ENCODE results near the gene PGAP2.
A peak's percentile ranks its signal among the peaks of the same experiment; 100 is the strongest.

The PGAP2 gene

DNA sequence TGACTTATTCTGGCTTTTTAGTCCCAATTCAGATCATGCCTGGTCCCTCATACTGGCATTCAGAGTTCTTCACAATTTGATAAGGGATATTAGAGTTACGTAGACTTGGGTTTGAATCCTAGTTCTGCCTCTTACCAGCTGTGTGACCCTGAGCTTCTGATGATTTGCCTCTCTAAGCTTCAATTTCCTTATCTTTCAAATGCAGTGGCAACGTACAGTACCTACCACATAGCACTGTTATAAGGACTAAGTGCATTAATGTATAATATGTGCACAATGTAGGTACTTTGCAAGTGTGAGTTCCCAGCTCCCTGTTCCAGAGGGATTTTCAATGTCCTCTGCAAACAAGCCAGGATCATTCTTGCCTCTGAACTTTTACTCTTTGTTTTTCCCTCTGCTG is 25.1 kb downstream of the PGAP2 start:
- H3K4me3 Mint-ChIP-seq: peak overlapping the region; percentile 24

DNA sequence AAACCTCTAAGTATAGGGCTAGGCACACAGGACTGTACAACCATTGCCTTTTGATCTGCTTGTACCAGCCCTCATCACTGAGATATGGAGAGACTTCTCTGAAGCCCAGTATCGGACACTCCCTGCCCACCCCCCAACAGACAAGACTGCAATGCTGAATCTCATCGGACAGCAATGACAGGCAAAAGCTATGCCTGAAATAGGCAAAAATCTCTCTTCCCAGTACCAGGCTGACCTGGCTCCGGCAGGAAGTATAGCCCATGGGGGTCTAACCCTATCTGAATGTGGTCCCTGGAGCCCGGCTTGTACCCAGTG is 25.9 kb downstream of the PGAP2 start:
- peak overlapping the region; percentile 88 for H3K4me3 Mint-ChIP-seq
- H3K36me3 Mint-ChIP-seq (ENCODE audit: low read depth): peaks cover 96% of the 10 kb centered on the region
- H3K9me3 Mint-ChIP-seq: no peaks in the 10 kb centered on the region
- peaks cover 86% of the 10 kb centered on the region for H3K4me1 Mint-ChIP-seq (ENCODE audit: low read depth)
- no peaks in the 10 kb centered on the region for H3K27me3 Mint-ChIP-seq
- peak overlapping the region; percentile 92 for H3K27ac Mint-ChIP-seq
- DNase-seq: no peak

More for the DNA sequence above, 25.1 kb downstream of the PGAP2 start:
- Mint-ChIP-seq H3K27ac (peak overlapping the region; percentile 92), H3K36me3 (ENCODE audit: low read depth) (peaks cover 95% of the 10 kb centered on the region), H3K27me3 (no peaks in the 10 kb centered on the region), H3K4me1 (ENCODE audit: low read depth) (peaks cover 86% of the 10 kb centered on the region), H3K9me3 (no peaks in the 10 kb centered on the region)
- no peak for DNase-seq

DNA sequence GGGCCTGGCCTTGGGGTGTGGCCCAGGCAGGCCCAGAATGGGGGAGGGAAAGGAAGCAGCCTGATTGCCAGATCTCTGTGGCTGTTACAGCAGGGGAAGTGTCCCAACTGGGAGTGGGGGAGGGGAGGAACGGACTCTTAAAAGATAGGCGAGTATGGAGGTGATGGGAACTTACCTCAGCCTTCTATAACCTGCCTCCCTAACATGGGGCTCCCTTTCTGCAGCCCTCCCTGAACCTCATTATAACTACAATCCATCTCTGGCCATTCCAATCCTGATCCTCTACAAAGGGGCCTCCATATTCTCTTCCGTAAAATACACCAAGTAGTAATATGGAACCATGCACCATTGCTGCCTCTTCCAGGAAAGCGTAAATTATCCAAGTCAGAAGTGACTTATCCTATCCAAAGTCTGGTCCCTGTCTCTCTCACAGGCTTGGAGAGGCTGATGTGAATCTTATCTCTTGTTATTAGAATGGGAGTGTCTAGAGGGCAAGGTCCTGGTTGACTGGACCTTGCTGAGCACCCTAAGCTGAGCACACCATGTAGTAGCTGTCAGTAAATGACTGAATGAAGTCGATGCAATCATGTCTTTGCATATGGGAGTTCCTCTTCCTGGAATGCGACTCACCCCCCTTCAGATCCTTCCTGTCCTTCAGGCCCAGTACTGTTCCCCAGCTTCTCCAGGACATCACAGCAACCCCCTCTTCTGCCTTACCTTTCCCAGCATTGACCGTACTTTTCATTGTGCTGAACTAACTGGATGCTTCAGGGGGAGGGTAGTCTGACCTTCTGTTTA is 26.5 kb downstream of the PGAP2 start:
- H3K36me3 Mint-ChIP-seq (ENCODE audit: low read depth): peaks cover 96% of the 10 kb centered on the region
- H3K27me3 Mint-ChIP-seq: no peaks in the 10 kb centered on the region
- peak overlapping the region; percentile 92 for H3K27ac Mint-ChIP-seq
- no peak for DNase-seq
- peaks cover 86% of the 10 kb centered on the region for H3K4me1 Mint-ChIP-seq (ENCODE audit: low read depth)
- peak overlapping the region; percentile 88 for H3K4me3 Mint-ChIP-seq
- H3K9me3 Mint-ChIP-seq: no peaks in the 10 kb centered on the region

DNA sequence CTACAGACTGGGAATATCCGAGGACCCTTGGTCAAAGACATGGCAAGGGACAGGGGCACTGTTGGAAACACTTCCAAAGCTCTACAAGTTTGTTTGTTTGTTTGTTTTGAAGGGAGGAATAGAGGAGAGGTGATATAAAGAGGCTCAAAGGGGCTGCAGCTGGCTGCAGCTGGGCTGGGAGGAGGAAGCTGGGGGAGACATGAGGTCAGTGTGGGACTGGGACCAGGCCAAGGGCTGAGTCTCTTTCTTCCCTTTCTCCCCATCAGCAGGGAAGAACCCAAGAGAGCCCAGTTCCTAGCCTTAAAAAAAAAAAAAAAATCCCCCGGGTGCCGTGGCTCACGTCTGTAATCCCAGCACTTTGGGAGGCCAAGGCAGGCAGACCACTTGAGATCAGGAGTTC is 27.4 kb downstream of the PGAP2 start:
- peak overlapping the region; percentile 92 for H3K27ac Mint-ChIP-seq
- H3K9me3 Mint-ChIP-seq: no peaks in the 10 kb centered on the region
- no peak for DNase-seq
- H3K27me3 Mint-ChIP-seq: no peaks in the 10 kb centered on the region
- H3K4me3 Mint-ChIP-seq: peak overlapping the region; percentile 88
- H3K36me3 Mint-ChIP-seq (ENCODE audit: low read depth): peaks cover 94% of the 10 kb centered on the region
- H3K4me1 Mint-ChIP-seq (ENCODE audit: low read depth): peaks cover 77% of the 10 kb centered on the region

DNA sequence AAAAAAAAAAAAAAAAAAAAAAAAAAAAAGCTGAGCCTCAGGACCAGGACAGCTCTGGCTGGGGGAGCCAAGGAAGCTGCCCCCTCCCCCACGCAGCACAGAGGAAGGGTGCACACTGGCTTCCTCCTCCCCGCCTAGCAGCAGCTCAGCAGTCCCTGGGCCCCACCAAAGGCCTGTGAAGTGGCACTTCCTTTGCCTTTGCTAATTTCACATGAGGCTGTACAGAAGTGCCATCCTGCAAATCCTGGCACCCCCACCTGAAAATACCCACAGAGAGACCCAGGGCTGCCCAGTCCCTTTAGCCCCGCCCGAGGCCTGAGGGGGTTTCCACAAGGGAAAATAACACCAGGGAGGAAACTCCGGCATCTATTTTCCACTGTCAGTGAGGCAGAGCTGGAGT is 28.5 kb downstream of the PGAP2 start:
- H3K4me1 Mint-ChIP-seq (ENCODE audit: low read depth): peaks cover 69% of the 10 kb centered on the region
- no peaks in the 10 kb centered on the region for H3K9me3 Mint-ChIP-seq
- no peaks in the 10 kb centered on the region for H3K27me3 Mint-ChIP-seq
- H3K27ac Mint-ChIP-seq: peak overlapping the region; percentile 92
- DNase-seq: peak; percentile 65
- H3K4me3 Mint-ChIP-seq: peak overlapping the region; percentile 88
- peaks cover 82% of the 10 kb centered on the region for H3K36me3 Mint-ChIP-seq (ENCODE audit: low read depth)

DNA sequence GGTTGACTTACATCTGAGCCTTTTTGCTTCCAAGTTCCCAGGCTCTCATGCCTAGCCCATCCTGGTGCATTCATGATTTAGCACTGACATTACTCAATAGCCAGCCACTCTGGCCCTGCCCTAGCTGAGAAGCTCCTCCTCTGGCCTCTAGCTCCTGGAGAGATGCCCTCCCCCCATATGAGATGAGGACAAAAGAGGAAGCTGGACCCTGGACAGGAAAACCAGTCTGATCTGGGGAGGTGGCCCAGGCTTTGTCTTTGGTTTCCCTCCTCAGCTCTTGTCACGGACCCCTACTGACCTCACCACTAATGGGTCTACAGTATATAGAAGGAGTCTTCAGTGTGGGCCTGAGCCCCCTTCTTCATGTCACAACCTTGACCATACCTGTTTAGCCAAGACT is 29.4 kb downstream of the PGAP2 start:
- DNase-seq: no peak
- H3K4me3 Mint-ChIP-seq: peak overlapping the region; percentile 88
- H3K36me3 Mint-ChIP-seq (ENCODE audit: low read depth): peaks cover 73% of the 10 kb centered on the region
- peak overlapping the region; percentile 92 for H3K27ac Mint-ChIP-seq
- H3K27me3 Mint-ChIP-seq: no peaks in the 10 kb centered on the region
- no peaks in the 10 kb centered on the region for H3K9me3 Mint-ChIP-seq
- peaks cover 65% of the 10 kb centered on the region for H3K4me1 Mint-ChIP-seq (ENCODE audit: low read depth)

DNA sequence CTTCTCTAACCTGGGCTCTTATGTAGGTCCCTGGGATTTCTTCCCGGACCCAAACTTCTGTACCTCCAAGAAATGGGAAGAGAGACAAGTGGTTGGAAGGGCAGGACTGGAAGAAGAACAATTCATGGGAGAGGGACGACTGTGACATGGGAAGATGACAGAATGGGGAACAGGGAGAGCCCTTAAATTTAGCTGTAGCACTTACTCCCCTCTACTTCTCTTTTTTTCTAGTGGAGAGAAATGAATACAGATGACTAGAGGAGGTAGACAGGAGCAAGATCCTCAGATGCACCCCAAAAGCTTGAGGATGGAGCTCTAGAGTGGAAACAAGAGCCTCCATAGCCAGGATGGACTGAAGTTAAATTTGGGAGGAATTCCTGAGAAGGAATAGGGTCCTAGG is 30.1 kb downstream of the PGAP2 start:
- peaks cover 65% of the 10 kb centered on the region for H3K4me1 Mint-ChIP-seq (ENCODE audit: low read depth)
- H3K36me3 Mint-ChIP-seq (ENCODE audit: low read depth): peaks cover 66% of the 10 kb centered on the region
- peak overlapping the region; percentile 88 for H3K4me3 Mint-ChIP-seq
- DNase-seq: no peak
- no peaks in the 10 kb centered on the region for H3K27me3 Mint-ChIP-seq
- H3K9me3 Mint-ChIP-seq: no peaks in the 10 kb centered on the region
- H3K27ac Mint-ChIP-seq: peak overlapping the region; percentile 92

DNA sequence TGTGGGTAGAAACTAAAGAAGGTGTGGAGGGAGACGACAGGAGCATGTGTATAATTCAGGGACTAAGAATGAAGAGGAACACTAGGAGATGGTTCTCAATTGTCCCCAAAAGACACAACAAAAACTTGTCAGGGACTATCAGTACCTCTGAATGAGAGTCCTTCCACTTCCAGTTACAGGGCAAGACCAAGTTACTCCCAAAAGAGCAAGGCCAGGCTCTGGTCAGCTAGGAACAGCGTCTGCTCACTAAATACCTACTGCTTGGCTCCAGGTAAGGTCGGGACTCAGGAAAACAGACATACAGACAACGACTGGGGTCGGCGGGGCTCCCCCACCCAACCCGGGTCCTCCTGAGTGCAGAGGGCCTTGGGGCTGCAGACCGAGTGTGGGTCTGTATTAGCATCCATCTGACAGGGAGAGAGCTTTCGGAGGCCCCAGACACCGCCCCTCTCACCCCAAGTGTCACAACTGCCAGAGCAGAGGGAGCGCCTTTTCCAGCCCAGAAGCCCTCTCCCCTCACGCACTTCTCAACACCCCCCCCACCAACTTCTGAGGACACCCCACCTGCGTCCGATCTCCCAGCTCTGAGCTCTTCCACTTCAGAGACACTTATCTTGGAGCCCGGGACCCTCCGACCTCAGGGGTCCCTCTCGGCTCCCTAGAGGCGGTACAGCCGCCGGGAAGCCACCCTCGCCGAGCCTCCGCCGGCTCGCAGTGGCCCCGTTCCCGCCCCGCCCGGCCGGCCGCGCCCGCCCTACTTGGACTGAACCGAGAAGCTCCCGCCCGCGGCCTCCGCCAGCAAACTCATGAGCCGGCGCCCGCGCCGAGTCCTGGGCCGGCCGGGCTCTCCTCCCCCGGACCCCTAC is 31.9 kb downstream of the PGAP2 start:
- H3K4me1 Mint-ChIP-seq (ENCODE audit: low read depth): peaks cover 60% of the 10 kb centered on the region
- peaks cover 49% of the 10 kb centered on the region for H3K36me3 Mint-ChIP-seq (ENCODE audit: low read depth)
- H3K4me3 Mint-ChIP-seq: peak overlapping the region; percentile 88
- H3K27ac Mint-ChIP-seq: peak overlapping the region; percentile 92
- no peak for DNase-seq
- no peaks in the 10 kb centered on the region for H3K27me3 Mint-ChIP-seq
- H3K9me3 Mint-ChIP-seq: no peaks in the 10 kb centered on the region

DNA sequence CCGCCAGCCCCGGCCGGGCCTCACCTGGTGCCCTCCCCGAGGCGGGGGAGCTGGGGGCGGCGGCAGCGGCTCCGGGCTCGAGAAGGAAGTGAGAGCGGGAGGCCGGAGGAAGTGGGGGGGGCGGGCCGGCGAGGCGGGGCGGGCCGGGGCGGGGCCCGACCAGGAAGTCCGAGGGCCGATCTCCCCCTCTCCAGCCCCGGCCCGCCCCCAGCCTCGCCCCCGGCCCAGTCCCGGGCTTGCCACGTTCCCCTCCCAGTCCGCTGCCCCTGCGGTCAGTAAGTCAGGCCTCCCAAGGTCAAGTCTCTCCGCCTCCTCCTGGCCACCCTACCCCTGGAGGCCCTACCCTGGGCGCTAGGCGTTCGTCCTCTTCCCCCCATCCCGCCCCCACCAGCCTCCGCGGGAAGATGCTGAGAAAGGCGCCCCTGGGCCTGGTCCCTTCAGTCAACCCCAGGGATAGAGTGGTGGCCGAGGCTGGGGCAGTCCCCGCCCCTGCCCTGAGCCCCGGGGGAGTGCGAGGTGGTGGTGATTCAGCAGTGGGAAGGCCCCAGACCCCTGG is 32.6 kb downstream of the PGAP2 start, which contains the start of gene RHOG:
RHOG (minus strand) TSS at position 90 of the 556 bp plus-strand sequence. CDS start 12,821 bp downstream, outside the sequence.
- Mint-ChIP-seq H3K9me3 (no peaks in the 10 kb centered on the region), H3K4me1 (ENCODE audit: low read depth) (peaks cover 58% of the 10 kb centered on the region), H3K27me3 (no peaks in the 10 kb centered on the region), H3K36me3 (ENCODE audit: low read depth) (peaks cover 42% of the 10 kb centered on the region), H3K4me3 (peak within 1 kb of the TSS; percentile 88), H3K27ac (peak within 1 kb of the TSS; percentile 96)
- DNase-seq: peak; percentile 95

DNA sequence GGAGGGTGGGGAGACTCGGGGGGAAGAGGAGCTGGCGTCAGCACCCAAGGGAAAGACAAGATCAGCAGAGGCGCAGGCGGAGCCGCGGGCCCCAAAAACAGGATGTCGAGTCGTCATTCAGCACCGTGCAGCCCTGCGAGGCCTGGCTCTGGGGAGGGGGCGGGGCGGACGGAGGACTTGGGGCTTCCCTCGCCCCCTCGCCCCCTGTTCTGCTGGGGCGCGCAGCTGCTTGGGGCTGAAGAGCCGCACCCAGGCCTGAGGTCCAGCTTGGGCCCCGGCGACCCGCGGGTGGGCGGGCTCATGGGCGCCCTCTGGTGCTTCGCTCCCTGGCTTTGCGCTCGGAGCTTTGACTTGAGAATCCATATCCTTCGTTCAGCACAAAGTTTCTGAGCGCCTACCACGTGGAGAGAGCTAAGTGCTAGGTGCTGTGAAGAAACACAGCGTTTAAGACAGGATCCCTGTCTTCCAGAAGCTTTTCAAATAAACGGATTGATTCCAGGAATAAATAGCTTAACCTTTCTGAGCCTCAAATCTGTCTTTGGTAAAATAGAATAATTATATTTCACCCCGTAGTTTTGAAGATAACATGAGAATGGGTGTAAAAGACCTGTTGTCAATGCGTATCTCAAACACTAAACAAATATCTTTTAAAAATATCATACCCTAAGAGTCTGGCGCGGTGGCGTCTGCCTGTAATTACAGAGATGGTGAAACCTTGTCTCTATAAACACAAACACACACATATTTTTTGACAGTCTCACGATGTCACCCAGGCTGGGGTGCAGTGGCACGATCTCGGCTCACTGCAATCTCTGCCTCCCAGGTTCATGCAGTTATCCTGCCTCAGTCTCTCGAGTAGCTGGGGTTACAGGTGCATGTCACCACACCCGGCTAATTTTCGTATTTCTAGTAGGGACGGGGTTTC is 33.3 kb downstream of the PGAP2 start:
- H3K27me3 Mint-ChIP-seq: no peaks in the 10 kb centered on the region
- peaks cover 52% of the 10 kb centered on the region for H3K4me1 Mint-ChIP-seq (ENCODE audit: low read depth)
- peak overlapping the region; percentile 96 for H3K27ac Mint-ChIP-seq
- no peaks in the 10 kb centered on the region for H3K9me3 Mint-ChIP-seq
- peak overlapping the region; percentile 88 for H3K4me3 Mint-ChIP-seq
- peaks cover 35% of the 10 kb centered on the region for H3K36me3 Mint-ChIP-seq (ENCODE audit: low read depth)
- DNase-seq: no peak

DNA sequence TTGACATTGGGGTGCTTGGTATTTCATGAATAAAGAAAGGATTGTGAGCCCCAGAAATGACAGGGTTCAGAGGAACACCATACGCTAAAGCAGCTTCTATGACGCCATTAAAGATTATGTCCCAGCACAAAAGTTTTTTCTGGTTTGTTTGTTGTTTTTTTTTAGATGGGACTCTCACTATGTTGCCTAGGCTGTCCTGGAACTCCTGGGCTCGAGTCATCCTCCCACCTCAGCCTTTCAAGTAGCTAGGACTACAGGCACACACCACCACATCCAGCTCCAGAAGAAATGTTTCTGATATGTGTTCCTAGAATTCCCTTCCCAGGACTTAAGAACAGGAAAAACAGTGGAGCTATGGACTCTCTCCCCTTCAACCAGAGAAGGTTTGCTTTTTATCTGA is 35.0 kb downstream of the PGAP2 start:
- peak overlapping the region; percentile 50 for H3K27ac Mint-ChIP-seq
- H3K9me3 Mint-ChIP-seq: no peaks in the 10 kb centered on the region
- no peak overlapping the region for H3K4me3 Mint-ChIP-seq
- peaks cover 37% of the 10 kb centered on the region for H3K4me1 Mint-ChIP-seq (ENCODE audit: low read depth)
- peaks cover 22% of the 10 kb centered on the region for H3K36me3 Mint-ChIP-seq (ENCODE audit: low read depth)
- DNase-seq: no peak
- no peaks in the 10 kb centered on the region for H3K27me3 Mint-ChIP-seq

DNA sequence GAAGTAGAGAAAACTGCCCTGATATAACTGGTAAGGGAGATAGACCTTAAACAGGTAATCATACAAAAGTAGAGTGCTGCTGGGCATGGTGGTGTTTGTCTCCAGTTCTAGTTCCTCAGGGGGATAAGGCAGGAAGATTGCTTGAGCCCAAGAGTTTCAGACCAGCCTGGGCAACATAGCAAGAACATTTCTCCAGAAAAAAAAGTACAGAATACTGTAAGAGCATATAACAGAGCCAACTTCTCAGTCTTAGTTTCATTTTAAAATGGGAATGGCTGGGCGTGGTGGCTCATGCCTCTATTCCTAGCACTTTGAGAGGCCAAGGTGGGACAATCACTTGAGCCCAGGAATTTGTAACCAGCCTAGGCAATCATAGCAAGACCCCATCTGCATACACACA is 36.9 kb downstream of the PGAP2 start:
- Mint-ChIP-seq H3K27ac (no peak overlapping the region), H3K27me3 (no peaks in the 10 kb centered on the region), H3K4me3 (no peak overlapping the region), H3K9me3 (no peaks in the 10 kb centered on the region), H3K36me3 (ENCODE audit: low read depth) (peaks cover 2% of the 10 kb centered on the region), H3K4me1 (ENCODE audit: low read depth) (peaks cover 42% of the 10 kb centered on the region)
- no peak for DNase-seq

DNA sequence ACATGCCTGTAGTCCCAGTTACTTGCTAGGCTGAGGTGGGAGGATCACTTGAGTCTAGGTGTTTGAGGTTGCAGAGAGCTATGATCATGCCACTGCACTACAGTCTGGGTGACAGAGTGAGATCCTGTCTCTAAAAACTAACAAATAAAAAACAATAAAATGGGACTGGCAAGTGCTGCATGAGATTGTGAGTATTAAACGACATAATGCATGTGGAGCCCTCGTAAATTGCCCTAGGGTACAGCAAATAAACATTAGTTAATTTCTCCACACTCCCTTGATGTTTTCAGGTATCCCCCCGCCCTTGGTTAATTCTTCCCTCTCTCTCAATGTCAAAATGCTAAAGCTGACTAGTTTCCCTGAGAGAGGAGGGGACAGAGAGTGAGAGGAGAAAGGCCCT is 37.3 kb downstream of the PGAP2 start:
- no peak overlapping the region for H3K27ac Mint-ChIP-seq

More for the DNA sequence above, 37.3 kb downstream of the PGAP2 start:
- Mint-ChIP-seq H3K4me1 (ENCODE audit: low read depth) (peaks cover 42% of the 10 kb centered on the region), H3K36me3 (ENCODE audit: low read depth) (no peaks in the 10 kb centered on the region), H3K9me3 (no peaks in the 10 kb centered on the region), H3K27me3 (no peaks in the 10 kb centered on the region), H3K4me3 (no peak overlapping the region)
- no peak for DNase-seq

Measured in activated T-cell treated with anti-CD3 and anti-CD28 coated beads, Interleukin-2, amount 50 U/mL, for 24 hours (primary cell).